Measurements from ENCODE around the gene IL23A.

DNA sequence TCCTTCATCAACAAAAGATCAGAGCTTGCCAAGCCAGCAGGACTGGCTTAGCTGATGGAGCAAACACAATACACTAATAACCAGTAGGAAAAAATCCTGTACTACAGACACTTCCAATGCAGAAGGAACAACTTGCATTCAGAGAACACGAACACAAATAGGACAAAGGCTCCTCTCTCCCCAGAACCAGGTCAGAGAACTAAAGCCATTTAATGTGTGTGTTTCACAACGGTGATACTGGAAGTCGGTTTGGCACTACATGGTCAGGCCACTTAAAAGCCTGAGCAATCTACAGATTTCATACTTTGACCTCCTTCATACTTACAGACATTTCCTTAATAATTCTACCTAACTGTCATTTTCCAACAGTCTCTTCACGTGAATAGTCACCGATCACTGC is 44.9 kb upstream of the IL23A start:
- TF ChIP-seq, protein P1, sequence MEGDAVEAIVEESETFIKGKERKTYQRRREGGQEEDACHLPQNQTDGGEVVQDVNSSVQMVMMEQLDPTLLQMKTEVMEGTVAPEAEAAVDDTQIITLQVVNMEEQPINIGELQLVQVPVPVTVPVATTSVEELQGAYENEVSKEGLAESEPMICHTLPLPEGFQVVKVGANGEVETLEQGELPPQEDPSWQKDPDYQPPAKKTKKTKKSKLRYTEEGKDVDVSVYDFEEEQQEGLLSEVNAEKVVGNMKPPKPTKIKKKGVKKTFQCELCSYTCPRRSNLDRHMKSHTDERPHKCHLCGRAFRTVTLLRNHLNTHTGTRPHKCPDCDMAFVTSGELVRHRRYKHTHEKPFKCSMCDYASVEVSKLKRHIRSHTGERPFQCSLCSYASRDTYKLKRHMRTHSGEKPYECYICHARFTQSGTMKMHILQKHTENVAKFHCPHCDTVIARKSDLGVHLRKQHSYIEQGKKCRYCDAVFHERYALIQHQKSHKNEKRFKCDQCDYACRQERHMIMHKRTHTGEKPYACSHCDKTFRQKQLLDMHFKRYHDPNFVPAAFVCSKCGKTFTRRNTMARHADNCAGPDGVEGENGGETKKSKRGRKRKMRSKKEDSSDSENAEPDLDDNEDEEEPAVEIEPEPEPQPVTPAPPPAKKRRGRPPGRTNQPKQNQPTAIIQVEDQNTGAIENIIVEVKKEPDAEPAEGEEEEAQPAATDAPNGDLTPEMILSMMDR (IDR thresholded peaks at IDR 0.05) = no peak
- TF ChIP-seq POLR2A (IDR thresholded peaks at IDR 0.05) (no peak), EP300 (IDR thresholded peaks at IDR 0.05) (no peak)

Data from tibial nerve (tissue), 4 donors.